ENCODE results near the gene CPT2.

CPT2 gene

DNA sequence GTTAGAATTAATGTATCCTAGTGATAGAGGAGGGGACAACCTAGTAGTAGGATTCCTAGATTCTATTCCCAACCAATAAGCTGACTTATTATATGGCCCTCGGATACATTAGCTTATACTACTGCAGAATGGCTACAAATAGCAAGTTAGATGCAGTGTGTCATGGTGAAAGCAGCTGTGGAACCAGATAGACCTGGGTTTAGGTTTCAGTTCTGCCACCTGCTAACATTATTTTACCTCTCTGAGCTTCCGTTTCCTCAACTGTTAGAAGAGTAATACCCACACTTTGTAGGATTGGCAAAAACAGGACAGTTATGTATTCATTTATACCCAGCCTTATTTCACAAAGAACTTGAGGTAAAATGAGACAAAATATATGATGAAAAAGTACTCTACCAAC is 63.3 kb downstream of the CPT2 start:
- TF ChIP-seq, protein P1, sequence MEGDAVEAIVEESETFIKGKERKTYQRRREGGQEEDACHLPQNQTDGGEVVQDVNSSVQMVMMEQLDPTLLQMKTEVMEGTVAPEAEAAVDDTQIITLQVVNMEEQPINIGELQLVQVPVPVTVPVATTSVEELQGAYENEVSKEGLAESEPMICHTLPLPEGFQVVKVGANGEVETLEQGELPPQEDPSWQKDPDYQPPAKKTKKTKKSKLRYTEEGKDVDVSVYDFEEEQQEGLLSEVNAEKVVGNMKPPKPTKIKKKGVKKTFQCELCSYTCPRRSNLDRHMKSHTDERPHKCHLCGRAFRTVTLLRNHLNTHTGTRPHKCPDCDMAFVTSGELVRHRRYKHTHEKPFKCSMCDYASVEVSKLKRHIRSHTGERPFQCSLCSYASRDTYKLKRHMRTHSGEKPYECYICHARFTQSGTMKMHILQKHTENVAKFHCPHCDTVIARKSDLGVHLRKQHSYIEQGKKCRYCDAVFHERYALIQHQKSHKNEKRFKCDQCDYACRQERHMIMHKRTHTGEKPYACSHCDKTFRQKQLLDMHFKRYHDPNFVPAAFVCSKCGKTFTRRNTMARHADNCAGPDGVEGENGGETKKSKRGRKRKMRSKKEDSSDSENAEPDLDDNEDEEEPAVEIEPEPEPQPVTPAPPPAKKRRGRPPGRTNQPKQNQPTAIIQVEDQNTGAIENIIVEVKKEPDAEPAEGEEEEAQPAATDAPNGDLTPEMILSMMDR (IDR thresholded peaks at IDR 0.05), result no peak
- no peaks in the 10 kb centered on the region for H3K4me1 ChIP-seq (ENCODE audit: control insufficient read depth in 1 of 2, insufficient read depth in 1 of 2, low read depth in 1 of 2, low read length in 1 of 2)
- no peaks in the 10 kb centered on the region for H3K36me3 ChIP-seq
- no peak overlapping the region for H3K4me3 ChIP-seq (ENCODE audit: low read depth in 1 of 2, low read length in 1 of 2)
- no peak overlapping the region for H3K27ac ChIP-seq
- no peaks in the 10 kb centered on the region for H3K9me3 ChIP-seq
- no peaks in the 10 kb centered on the region for H3K27me3 ChIP-seq

DNA sequence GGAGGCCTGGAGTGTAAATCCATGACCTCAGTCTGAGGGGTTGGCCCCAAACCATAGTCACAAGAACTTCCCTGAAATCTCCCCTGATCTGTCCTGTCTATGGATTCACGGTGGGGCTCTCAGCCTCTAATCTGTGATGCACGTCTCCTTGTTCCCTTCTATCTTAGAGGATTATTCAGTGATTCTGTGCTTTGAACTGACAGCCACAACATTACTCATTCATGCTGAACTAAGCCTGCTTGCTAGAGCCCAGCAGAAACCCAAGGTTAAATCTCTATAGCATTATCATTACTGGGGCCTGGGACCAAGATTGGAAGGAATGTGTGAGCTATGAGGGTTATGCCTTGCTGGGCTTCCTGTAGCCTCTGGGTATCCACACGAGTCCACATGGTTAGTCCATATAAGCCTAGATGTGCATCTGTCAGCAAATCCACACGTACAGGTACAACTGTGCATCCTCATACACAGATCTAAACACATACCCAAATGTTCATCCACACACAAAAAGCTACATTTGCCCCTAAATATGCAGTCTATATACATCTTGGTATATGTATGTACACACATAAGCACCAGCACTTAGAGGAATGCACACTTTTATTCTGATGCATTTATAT is 64.1 kb downstream of the CPT2 start:
- H3K4me1 ChIP-seq (ENCODE audit: control insufficient read depth in 1 of 2, insufficient read depth in 1 of 2, low read depth in 1 of 2, low read length in 1 of 2), result no peaks in the 10 kb centered on the region
- TF ChIP-seq, protein P1 (IDR thresholded peaks at IDR 0.05), result no peak
- H3K27ac ChIP-seq, result no peak overlapping the region
- H3K27me3 ChIP-seq, result no peaks in the 10 kb centered on the region
- no peak overlapping the region for H3K4me3 ChIP-seq (ENCODE audit: low read depth in 1 of 2, low read length in 1 of 2)
- H3K9me3 ChIP-seq, result no peaks in the 10 kb centered on the region
- no peaks in the 10 kb centered on the region for H3K36me3 ChIP-seq

DNA sequence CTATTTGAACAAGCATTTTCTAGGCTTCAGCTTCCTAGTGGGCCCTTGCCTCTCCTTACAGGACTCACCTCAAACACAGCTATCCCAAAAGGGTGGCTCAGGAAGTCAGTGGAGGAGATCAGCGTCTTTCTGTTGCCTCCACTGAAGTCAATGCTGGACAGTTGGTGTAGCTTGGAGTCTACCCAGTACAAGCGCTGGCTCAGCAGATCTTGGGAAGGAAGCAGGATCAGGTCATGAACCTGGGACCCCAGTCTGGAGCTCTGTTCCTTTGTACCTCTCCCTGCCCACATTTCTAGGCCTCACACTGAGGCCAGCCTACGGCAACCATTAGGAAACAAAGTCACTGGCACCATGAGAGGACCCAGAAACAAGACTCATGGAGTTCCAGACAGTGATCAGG is 65.4 kb downstream of the CPT2 start:
- no peaks in the 10 kb centered on the region for H3K36me3 ChIP-seq
- H3K4me1 ChIP-seq (ENCODE audit: control insufficient read depth in 1 of 2, insufficient read depth in 1 of 2, low read depth in 1 of 2, low read length in 1 of 2), result no peaks in the 10 kb centered on the region
- TF ChIP-seq, protein P1 (IDR thresholded peaks at IDR 0.05), result no peak
- H3K4me3 ChIP-seq (ENCODE audit: low read depth in 1 of 2, low read length in 1 of 2), result no peak overlapping the region
- H3K27ac ChIP-seq, result no peak overlapping the region
- no peaks in the 10 kb centered on the region for H3K9me3 ChIP-seq
- no peaks in the 10 kb centered on the region for H3K27me3 ChIP-seq
